HepG2 (cell line): ENCODE results near the gene HHIPL1. TPM values are rescaled to one million over a fixed set of nuclear protein-coding genes. Genes with fewer than 3 reads are reported as not detected.

Experiments
- CBX5 ChIP-seq: sonication (generic); formaldehyde crosslinking; IDR thresholded peaks from 2 replicates; pipeline ENCODE4 v1.4.0; 2020; ENCODE audit warnings: missing genetic modification reagents, borderline replicate concordance
- ELK4 ChIP-seq: sonication (generic); formaldehyde crosslinking; IDR thresholded peaks from 2 replicates; pipeline ENCODE4 v1.9.0; 2021; ENCODE audit warnings: missing genetic modification reagents, borderline replicate concordance
- GFI1 ChIP-seq: sonication (generic); formaldehyde crosslinking; IDR thresholded peaks from 2 replicates; pipeline ENCODE4 v1.5.0; 2020; ENCODE audit warnings: missing genetic modification reagents, mild to moderate bottlenecking, borderline replicate concordance
- KDM4B ChIP-seq: sonication (generic); formaldehyde crosslinking; IDR thresholded peaks from 2 replicates; pipeline ENCODE4 v1.4.0; 2020; ENCODE audit warnings: missing genetic modification reagents
- KLF9 ChIP-seq: IDR thresholded peaks from 2 replicates; pipeline ENCODE4 v1.6.1; 2016; ENCODE audit warnings: low read depth
- MAFG ChIP-seq: sonication (generic); formaldehyde crosslinking; IDR thresholded peaks from 2 replicates; pipeline ENCODE4 v1.5.1; 2020; ENCODE audit warnings: mild to moderate bottlenecking, missing genetic modification reagents
- MED13 ChIP-seq: sonication (generic); formaldehyde crosslinking; IDR thresholded peaks from 2 replicates; pipeline ENCODE4 v1.5.0; 2020; ENCODE audit warnings: missing genetic modification reagents
- MIXL1 ChIP-seq: IDR thresholded peaks from 2 replicates; pipeline ENCODE4 v1.6.1; 2016
- NR1H2 ChIP-seq: sonication (generic); formaldehyde crosslinking; IDR thresholded peaks from 2 replicates; pipeline ENCODE4 v1.8.1; 2022; ENCODE audit warnings: low read depth, missing genetic modification reagents, borderline replicate concordance
- SAFB2 ChIP-seq: sonication (generic); formaldehyde crosslinking; IDR thresholded peaks from 2 replicates; pipeline ENCODE4 v1.5.1; 2020; ENCODE audit warnings: missing genetic modification reagents, low read depth, mild to moderate bottlenecking, borderline replicate concordance
- TCF7 ChIP-seq: sonication (generic); IDR thresholded peaks from 2 replicates; pipeline ENCODE4 v1.6.1; 2016; ENCODE audit warnings: antibody characterized with exemption, low read depth
- TOPORS ChIP-seq: sonication (generic); formaldehyde crosslinking; IDR thresholded peaks from 2 replicates; pipeline ENCODE4 v1.8.0; 2023; ENCODE audit warnings: mild to moderate bottlenecking, missing genetic modification reagents
- ZBTB20 ChIP-seq: sonication (generic); formaldehyde crosslinking; IDR thresholded peaks from 2 replicates; pipeline ENCODE4 v1.8.1; 2023; ENCODE audit warnings: missing genetic modification reagents, low read depth, mild to moderate bottlenecking, borderline replicate concordance
- ZFP82 ChIP-seq: sonication (generic); formaldehyde crosslinking; IDR thresholded peaks from 2 replicates; pipeline ENCODE4 v1.5.1; 2020; ENCODE audit warnings: mild to moderate bottlenecking, missing genetic modification reagents, borderline replicate concordance
- ZNF20 ChIP-seq: sonication (generic); formaldehyde crosslinking; IDR thresholded peaks from 2 replicates; pipeline ENCODE4 v1.4.0; 2020; ENCODE audit warnings: mild to moderate bottlenecking, moderate library complexity, missing genetic modification reagents
- ZNF83 ChIP-seq: sonication (generic); formaldehyde crosslinking; IDR thresholded peaks from 2 replicates; pipeline ENCODE4 v1.4.0; 2020; ENCODE audit warnings: missing genetic modification reagents, mild to moderate bottlenecking, borderline replicate concordance
- ZNF878 ChIP-seq: sonication (generic); formaldehyde crosslinking; IDR thresholded peaks from 2 replicates; pipeline ENCODE4 v1.8.1; 2023; ENCODE audit warnings: mild to moderate bottlenecking, missing genetic modification reagents, moderate library complexity
- ZUFSP ChIP-seq: sonication (generic); formaldehyde crosslinking; IDR thresholded peaks from 2 replicates; pipeline ENCODE4 v1.9.0; 2021; ENCODE audit warnings: missing genetic modification reagents, mild to moderate bottlenecking, borderline replicate concordance
- polyA plus RNA-seq, 8 experiments: library from polyadenylated mRNA; depleted of rRNA in 3 of 8; stranded (reverse) in 7 of 8; unstranded in 1 of 8; fragments of >200 nt; fragmentation: Illumina TruSeq in 4 of 8; extraction: Trizol in 4 of 8; gene quantifications; 2 replicates each; pipeline versions ENCODE4 v1.2.1 to v1.2.3, GENCODE V29; 2011 to 2016; ENCODE audit warnings: low read depth in 4 of 8, missing spikeins in 1 of 8, mixed read lengths in 1 of 8; ENCODE audit not compliant: insufficient read depth in 1 of 8
- total RNA-seq, 5 experiments: library from RNA; depleted of rRNA; stranded (reverse); fragments of >200 nt; fragmentation: Illumina TruSeq; extraction: Trizol; gene quantifications; 2 replicates each; pipeline ENCODE4 v1.2.3, GENCODE V29; 2016; ENCODE audit warnings: low read depth in 1 of 5
- TF ChIP-seq, protein P1 (sequence below): sonication (generic); formaldehyde crosslinking; IDR thresholded peaks from 2 replicates; pipeline ENCODE4 v1.5.0; 2020; ENCODE audit warnings: missing genetic modification reagents, mild to moderate bottlenecking, borderline replicate concordance
- TF ChIP-seq, protein P2 (sequence below): sonication (generic); formaldehyde crosslinking; IDR thresholded peaks from 2 replicates; pipeline ENCODE4 v1.5.0; 2020; ENCODE audit warnings: mild to moderate bottlenecking, low read depth, missing genetic modification reagents, borderline replicate concordance
- TF ChIP-seq, protein P3 (sequence below): sonication (generic); formaldehyde crosslinking; conservative IDR thresholded peaks from 2 replicates; pipeline ENCODE4 v1.8.1; 2023; ENCODE audit warnings: missing genetic modification reagents
- TF ChIP-seq, protein P4 (sequence below): sonication (generic); formaldehyde crosslinking; IDR thresholded peaks from 2 replicates; pipeline ENCODE4 v1.8.1; 2023; ENCODE audit warnings: mild to moderate bottlenecking, inconsistent platforms, moderate library complexity, missing genetic modification reagents, borderline replicate concordance

HHIPL1 gene
- total and polyA plus RNA-seq, 2 of the 13 experiments (the other 11 are each of a cell fraction or from before 2014, with no cell fraction given), result not detected

DNA sequence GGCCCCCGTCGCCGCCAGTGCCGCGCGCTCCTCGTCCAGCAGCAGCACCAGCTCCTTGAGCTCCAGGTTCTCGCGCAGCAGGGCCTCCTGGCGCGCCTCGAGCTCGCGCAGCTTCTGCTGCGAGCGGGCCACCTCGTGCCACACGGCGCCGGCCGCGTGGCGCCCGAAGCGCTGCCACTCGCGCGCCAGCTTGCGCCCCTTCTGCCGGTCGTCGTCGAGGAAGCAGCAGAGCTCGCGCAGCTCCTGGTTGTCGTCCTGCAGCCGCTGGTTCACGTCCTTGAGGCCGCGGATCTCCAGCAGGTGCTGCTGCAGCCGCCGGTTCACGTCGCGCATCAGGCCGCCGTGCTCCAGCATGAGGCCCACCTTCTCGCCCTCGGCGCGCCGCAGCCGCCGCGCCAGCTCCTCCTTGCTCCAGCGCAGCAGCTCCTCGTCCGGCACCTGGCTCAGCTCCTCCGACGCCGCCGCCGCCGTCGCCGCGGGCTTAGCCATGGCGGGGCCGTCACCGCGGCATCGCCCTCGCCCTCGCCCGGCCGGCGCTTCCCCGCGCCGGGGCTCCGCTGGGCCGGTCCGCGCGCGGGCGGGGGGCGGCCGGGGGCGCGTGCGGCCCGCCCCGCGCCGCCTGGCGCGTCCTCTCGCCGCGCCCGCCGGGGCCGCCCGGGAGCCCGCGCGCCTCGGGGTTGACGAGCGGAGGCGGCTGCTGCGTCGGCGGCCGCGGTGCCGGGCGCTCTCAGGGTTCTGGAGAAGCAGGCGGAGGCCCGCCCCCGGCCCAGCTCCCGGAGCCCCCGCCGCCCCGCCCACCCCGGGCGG is 41.3 kb upstream of the HHIPL1 start, which contains the start of gene CCDC85C (continued):
- peak; percentile 97 for TF ChIP-seq ZNF83 (CRISPR knock-in tag)
- TF ChIP-seq KDM4B (CRISPR knock-in tag), result no peak
- TF ChIP-seq, protein P1, sequence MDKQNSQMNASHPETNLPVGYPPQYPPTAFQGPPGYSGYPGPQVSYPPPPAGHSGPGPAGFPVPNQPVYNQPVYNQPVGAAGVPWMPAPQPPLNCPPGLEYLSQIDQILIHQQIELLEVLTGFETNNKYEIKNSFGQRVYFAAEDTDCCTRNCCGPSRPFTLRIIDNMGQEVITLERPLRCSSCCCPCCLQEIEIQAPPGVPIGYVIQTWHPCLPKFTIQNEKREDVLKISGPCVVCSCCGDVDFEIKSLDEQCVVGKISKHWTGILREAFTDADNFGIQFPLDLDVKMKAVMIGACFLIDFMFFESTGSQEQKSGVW (CRISPR knock-in tag), result peak; percentile 95
- TF ChIP-seq GFI1, result peak; percentile 54; the same call in 1 of the 2 replicates
- peak; percentile 92 for TF ChIP-seq MED13 (CRISPR knock-in tag)
- TF ChIP-seq ZUFSP (CRISPR knock-in tag), result no peak
- TF ChIP-seq CBX5 (CRISPR knock-in tag), result no peak
- TF ChIP-seq, protein P2, sequence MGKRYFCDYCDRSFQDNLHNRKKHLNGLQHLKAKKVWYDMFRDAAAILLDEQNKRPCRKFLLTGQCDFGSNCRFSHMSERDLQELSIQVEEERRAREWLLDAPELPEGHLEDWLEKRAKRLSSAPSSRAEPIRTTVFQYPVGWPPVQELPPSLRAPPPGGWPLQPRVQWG (CRISPR knock-in tag), result peak; percentile 81; the same call in 1 of the 2 replicates
- TF ChIP-seq, protein P3, sequence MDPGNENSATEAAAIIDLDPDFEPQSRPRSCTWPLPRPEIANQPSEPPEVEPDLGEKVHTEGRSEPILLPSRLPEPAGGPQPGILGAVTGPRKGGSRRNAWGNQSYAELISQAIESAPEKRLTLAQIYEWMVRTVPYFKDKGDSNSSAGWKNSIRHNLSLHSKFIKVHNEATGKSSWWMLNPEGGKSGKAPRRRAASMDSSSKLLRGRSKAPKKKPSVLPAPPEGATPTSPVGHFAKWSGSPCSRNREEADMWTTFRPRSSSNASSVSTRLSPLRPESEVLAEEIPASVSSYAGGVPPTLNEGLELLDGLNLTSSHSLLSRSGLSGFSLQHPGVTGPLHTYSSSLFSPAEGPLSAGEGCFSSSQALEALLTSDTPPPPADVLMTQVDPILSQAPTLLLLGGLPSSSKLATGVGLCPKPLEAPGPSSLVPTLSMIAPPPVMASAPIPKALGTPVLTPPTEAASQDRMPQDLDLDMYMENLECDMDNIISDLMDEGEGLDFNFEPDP, result peak; percentile 99
- TF ChIP-seq TOPORS (CRISPR knock-in tag), result peak; percentile 65; the same call in 1 of the 2 replicates
- TF ChIP-seq ZNF20 (CRISPR knock-in tag), result no peak
- TF ChIP-seq TCF7, result no peak
- TF ChIP-seq, protein P4, sequence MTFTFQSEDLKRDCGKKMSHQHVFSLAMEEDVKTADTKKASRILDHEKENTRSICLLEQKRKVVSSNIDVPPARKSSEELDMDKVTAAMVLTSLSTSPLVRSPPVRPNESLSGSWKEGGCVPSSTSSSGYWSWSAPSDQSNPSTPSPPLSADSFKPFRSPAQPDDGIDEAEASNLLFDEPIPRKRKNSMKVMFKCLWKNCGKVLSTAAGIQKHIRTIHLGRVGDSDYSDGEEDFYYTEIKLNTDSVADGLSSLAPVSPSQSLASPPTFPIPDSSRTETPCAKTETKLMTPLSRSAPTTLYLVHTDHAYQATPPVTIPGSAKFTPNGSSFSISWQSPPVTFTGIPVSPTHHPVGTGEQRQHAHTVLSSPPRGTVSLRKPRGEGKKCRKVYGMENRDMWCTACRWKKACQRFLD (CRISPR knock-in tag), result peak; percentile 96; the same call in 1 of the 2 replicates
- no peak for TF ChIP-seq KLF9 (CRISPR knock-in tag)
- TF ChIP-seq SAFB2, result peak; percentile 85; the same call in 1 of the 2 replicates
- TF ChIP-seq MIXL1 (CRISPR knock-in tag), result 0 out of 2 replicates have a peak, but pooled peaks have one; percentile 40
- TF ChIP-seq MAFG (CRISPR knock-in tag), result peak; percentile 81
- no peak for TF ChIP-seq ZBTB20 (CRISPR knock-in tag)
- peak; percentile 97 for TF ChIP-seq NR1H2
- peak; percentile 83 for TF ChIP-seq ZNF878 (CRISPR knock-in tag)
- TF ChIP-seq ELK4 (CRISPR knock-in tag), result peak; percentile 96; the same call in 1 of the 2 replicates
- peak; percentile 93; the same call in 1 of the 2 replicates for TF ChIP-seq ZFP82 (CRISPR knock-in tag)
